Breast epithelium (tissue), 3 donors: ENCODE results near the gene FSHR.

Experiments
- POLR2AphosphoS5 ChIP-seq, 3 donors: sonication (generic); formaldehyde crosslinking; IDR thresholded peaks; one replicate each; pipeline ENCODE4 v1.6.1; 2017; ENCODE audit warnings: antibody characterized with exemption in 3 of 3
- TF ChIP-seq, protein P1 (sequence below), 3 donors: fragments of 450-650 bp; IDR thresholded peaks; one replicate each; pipeline ENCODE4 v1.5.1; 2016 to 2017; ENCODE audit warnings: antibody characterized with exemption in 3 of 3, mild to moderate bottlenecking in 3 of 3, moderate library complexity in 3 of 3

GRCh38 chr2:48940606-48941005 lies 213.7 kb downstream of the FSHR start:
- TF ChIP-seq, protein P1, sequence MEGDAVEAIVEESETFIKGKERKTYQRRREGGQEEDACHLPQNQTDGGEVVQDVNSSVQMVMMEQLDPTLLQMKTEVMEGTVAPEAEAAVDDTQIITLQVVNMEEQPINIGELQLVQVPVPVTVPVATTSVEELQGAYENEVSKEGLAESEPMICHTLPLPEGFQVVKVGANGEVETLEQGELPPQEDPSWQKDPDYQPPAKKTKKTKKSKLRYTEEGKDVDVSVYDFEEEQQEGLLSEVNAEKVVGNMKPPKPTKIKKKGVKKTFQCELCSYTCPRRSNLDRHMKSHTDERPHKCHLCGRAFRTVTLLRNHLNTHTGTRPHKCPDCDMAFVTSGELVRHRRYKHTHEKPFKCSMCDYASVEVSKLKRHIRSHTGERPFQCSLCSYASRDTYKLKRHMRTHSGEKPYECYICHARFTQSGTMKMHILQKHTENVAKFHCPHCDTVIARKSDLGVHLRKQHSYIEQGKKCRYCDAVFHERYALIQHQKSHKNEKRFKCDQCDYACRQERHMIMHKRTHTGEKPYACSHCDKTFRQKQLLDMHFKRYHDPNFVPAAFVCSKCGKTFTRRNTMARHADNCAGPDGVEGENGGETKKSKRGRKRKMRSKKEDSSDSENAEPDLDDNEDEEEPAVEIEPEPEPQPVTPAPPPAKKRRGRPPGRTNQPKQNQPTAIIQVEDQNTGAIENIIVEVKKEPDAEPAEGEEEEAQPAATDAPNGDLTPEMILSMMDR (IDR thresholded peaks at IDR 0.05) = no peak
- no peak for TF ChIP-seq POLR2AphosphoS5 (IDR thresholded peaks at IDR 0.05)
